Measurements from ENCODE around the gene GPC5.

GPC5 gene

DNA sequence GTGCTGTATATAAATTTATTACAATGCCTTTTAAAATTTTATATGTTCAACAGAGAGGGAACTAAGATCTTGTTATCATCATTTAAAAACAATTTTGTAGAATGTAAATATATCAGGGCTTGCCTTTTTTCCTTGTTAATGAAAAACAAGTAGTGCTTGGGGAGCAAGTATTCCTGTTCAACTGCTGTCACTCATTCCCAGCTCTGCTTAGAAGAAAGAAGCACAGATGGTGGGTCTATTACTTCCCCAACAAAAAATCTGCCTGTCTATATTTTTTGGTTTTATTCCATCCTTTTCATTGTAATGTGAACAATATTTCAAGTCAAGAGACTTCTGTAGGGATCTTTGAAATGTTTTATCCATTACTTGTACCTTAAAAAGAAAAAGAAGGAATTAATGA is 503.9 kb downstream of the GPC5 start:
- H3K27me3 ChIP-seq (ENCODE audit: control insufficient read depth in 2 of 2, insufficient read depth in 2 of 2, low read length in 2 of 2): no peaks in the 10 kb centered on the region
- H3K36me3 ChIP-seq (ENCODE audit: control insufficient read depth in 2 of 2, insufficient read depth in 2 of 2, low read length in 2 of 2): no peaks in the 10 kb centered on the region
- no peaks in the 10 kb centered on the region for H3K4me1 ChIP-seq (ENCODE audit: control insufficient read depth in 2 of 2, insufficient read depth in 2 of 2, low read length in 2 of 2)
- no peak overlapping the region for H3K4me3 ChIP-seq (ENCODE audit: low read length in 2 of 2)
- H3K27ac ChIP-seq (ENCODE audit: low read depth in 2 of 2, low read length in 2 of 2): no peak overlapping the region
- H3K9me3 ChIP-seq (ENCODE audit: control insufficient read depth in 2 of 2, low read length in 2 of 2): no peaks in the 10 kb centered on the region
- no peak overlapping the region for H3K9ac ChIP-seq (ENCODE audit: low read depth in 1 of 2, low read length in 2 of 2)

DNA sequence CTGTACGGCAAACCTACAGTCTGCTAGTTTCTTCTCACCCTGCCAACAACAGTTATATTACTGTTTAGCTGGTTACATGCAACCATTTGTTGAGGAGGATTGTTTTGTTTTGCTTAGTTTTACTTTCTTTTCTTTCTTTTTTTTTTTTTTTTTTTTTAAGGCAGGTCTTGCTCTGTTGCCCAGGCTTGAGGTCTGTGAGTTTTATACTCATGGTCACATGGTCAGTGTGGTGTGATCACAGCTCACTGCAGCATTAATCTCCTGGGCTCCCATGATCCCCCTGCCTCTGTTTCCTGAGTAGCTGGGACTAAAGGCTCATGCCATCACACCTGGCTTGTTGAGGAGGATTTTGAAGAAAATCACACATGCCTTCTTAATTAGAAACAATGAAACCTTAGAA is 505.6 kb downstream of the GPC5 start:
- no peak overlapping the region for H3K27ac ChIP-seq (ENCODE audit: low read depth in 2 of 2, low read length in 2 of 2)
- no peak overlapping the region for H3K9ac ChIP-seq (ENCODE audit: low read depth in 1 of 2, low read length in 2 of 2)
- H3K4me1 ChIP-seq (ENCODE audit: control insufficient read depth in 2 of 2, insufficient read depth in 2 of 2, low read length in 2 of 2): no peaks in the 10 kb centered on the region
- H3K9me3 ChIP-seq (ENCODE audit: control insufficient read depth in 2 of 2, low read length in 2 of 2): no peaks in the 10 kb centered on the region
- H3K36me3 ChIP-seq (ENCODE audit: control insufficient read depth in 2 of 2, insufficient read depth in 2 of 2, low read length in 2 of 2): no peaks in the 10 kb centered on the region
- no peaks in the 10 kb centered on the region for H3K27me3 ChIP-seq (ENCODE audit: control insufficient read depth in 2 of 2, insufficient read depth in 2 of 2, low read length in 2 of 2)
- no peak overlapping the region for H3K4me3 ChIP-seq (ENCODE audit: low read length in 2 of 2)

DNA sequence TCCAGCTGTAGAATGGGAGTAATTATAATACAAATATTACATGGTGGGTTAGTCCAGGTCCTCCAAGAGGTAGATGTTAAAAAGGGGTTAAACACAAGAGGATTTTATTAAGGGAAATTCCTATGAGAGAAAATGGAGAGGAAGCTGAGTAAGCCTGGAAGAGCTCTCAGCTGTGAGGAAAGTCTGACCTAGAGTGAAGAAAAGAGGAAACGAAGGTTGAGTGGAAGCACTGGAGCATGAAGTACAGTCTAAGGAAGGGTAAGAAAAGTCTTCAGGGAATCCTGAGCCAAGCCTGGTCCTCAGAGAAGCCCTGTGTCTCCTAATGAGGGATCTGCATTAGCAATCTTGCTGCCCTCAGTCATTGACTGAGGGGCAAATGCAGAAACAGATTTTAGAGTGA is 506.2 kb downstream of the GPC5 start:
- Histone ChIP-seq H3K9me3 (ENCODE audit: control insufficient read depth in 2 of 2, low read length in 2 of 2) (no peaks in the 10 kb centered on the region), H3K36me3 (ENCODE audit: control insufficient read depth in 2 of 2, insufficient read depth in 2 of 2, low read length in 2 of 2) (no peaks in the 10 kb centered on the region), H3K27ac (ENCODE audit: low read depth in 2 of 2, low read length in 2 of 2) (no peak overlapping the region), H3K4me1 (ENCODE audit: control insufficient read depth in 2 of 2, insufficient read depth in 2 of 2, low read length in 2 of 2) (no peaks in the 10 kb centered on the region), H3K9ac (ENCODE audit: low read depth in 1 of 2, low read length in 2 of 2) (no peak overlapping the region), H3K4me3 (ENCODE audit: low read length in 2 of 2) (no peak overlapping the region), H3K27me3 (ENCODE audit: control insufficient read depth in 2 of 2, insufficient read depth in 2 of 2, low read length in 2 of 2) (no peaks in the 10 kb centered on the region)

DNA sequence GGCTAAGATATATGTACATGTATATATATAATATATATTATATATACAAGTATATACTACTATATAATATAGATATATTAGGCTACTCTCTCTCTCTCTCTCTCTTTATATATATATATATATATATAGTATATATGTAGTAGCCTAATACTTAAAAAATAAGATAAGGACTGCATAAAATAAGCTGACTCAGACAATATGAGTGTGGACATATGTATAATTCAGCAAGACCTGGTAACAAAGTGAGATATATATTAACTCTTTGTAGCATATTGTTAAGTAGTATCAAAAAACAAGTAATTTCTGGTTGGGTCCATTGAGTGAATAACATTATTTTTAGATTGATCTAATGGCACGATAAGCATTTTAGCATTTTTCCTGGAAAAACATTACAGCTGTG is 509.0 kb downstream of the GPC5 start:
- Histone ChIP-seq H3K36me3 (ENCODE audit: control insufficient read depth in 2 of 2, insufficient read depth in 2 of 2, low read length in 2 of 2) (no peaks in the 10 kb centered on the region), H3K9ac (ENCODE audit: low read depth in 1 of 2, low read length in 2 of 2) (no peak overlapping the region), H3K27ac (ENCODE audit: low read depth in 2 of 2, low read length in 2 of 2) (no peak overlapping the region), H3K27me3 (ENCODE audit: control insufficient read depth in 2 of 2, insufficient read depth in 2 of 2, low read length in 2 of 2) (no peaks in the 10 kb centered on the region), H3K4me1 (ENCODE audit: control insufficient read depth in 2 of 2, insufficient read depth in 2 of 2, low read length in 2 of 2) (no peaks in the 10 kb centered on the region), H3K4me3 (ENCODE audit: low read length in 2 of 2) (no peak overlapping the region), H3K9me3 (ENCODE audit: control insufficient read depth in 2 of 2, low read length in 2 of 2) (no peaks in the 10 kb centered on the region)

DNA sequence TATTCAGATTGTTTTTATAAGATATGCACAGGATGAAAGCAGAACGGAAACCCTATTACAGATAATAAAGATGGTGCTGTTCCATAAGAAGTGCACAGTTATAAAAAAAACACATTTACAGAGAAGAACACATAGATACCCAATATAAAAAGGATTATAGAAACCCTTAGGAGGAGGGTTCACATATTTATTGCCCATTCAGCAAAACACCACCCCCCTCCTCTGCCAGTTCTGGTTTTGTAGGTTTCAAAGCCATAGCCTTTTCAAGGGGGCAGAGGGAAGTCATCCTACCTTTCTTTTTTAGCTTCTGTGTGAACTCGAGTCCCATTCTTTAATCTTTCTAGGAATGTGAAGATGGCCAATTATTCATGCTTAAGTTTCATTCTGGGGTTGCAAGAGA is 511.2 kb downstream of the GPC5 start:
- H3K36me3 ChIP-seq (ENCODE audit: control insufficient read depth in 2 of 2, insufficient read depth in 2 of 2, low read length in 2 of 2): no peaks in the 10 kb centered on the region
- H3K4me1 ChIP-seq (ENCODE audit: control insufficient read depth in 2 of 2, insufficient read depth in 2 of 2, low read length in 2 of 2): no peaks in the 10 kb centered on the region
- no peaks in the 10 kb centered on the region for H3K9me3 ChIP-seq (ENCODE audit: control insufficient read depth in 2 of 2, low read length in 2 of 2)
- H3K4me3 ChIP-seq (ENCODE audit: low read length in 2 of 2): no peak overlapping the region
- H3K27ac ChIP-seq (ENCODE audit: low read depth in 2 of 2, low read length in 2 of 2): no peak overlapping the region
- no peak overlapping the region for H3K9ac ChIP-seq (ENCODE audit: low read depth in 1 of 2, low read length in 2 of 2)
- no peaks in the 10 kb centered on the region for H3K27me3 ChIP-seq (ENCODE audit: control insufficient read depth in 2 of 2, insufficient read depth in 2 of 2, low read length in 2 of 2)

DNA sequence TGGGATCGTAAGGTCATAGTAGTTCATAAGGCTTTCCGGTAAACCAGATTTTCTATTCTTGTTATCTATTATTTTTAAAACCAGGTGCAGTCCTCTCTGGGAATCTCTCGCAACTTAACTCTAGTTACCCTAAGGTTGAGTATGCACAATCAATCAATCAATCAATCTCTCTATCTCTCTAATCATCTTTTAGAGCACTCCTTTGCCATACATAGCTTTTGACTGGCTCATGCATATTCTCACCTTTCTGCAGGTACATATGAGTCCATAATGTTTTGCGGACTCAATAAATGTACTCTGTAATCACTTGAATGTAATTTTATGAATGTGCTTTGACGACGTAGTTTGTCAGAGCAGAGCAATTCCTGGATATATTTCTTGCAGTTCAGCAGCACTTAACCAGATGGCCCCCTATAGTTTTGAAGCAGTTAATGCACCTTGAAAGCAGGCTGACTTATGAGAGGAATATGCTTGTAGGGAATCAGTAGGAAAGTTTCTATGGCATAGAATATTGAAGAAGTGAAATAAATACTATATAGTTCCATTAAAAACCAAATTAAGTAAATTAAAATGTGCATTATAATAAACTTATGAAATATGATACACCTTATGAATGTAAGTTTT is 524.7 kb downstream of the GPC5 start:
- Histone ChIP-seq H3K36me3 (ENCODE audit: control insufficient read depth in 2 of 2, insufficient read depth in 2 of 2, low read length in 2 of 2) (no peaks in the 10 kb centered on the region), H3K4me3 (ENCODE audit: low read length in 2 of 2) (no peak overlapping the region), H3K9me3 (ENCODE audit: control insufficient read depth in 2 of 2, low read length in 2 of 2) (no peaks in the 10 kb centered on the region), H3K27me3 (ENCODE audit: control insufficient read depth in 2 of 2, insufficient read depth in 2 of 2, low read length in 2 of 2) (no peaks in the 10 kb centered on the region), H3K4me1 (ENCODE audit: control insufficient read depth in 2 of 2, insufficient read depth in 2 of 2, low read length in 2 of 2) (no peaks in the 10 kb centered on the region), H3K27ac (ENCODE audit: low read depth in 2 of 2, low read length in 2 of 2) (no peak overlapping the region), H3K9ac (ENCODE audit: low read depth in 1 of 2, low read length in 2 of 2) (no peak overlapping the region)

DNA sequence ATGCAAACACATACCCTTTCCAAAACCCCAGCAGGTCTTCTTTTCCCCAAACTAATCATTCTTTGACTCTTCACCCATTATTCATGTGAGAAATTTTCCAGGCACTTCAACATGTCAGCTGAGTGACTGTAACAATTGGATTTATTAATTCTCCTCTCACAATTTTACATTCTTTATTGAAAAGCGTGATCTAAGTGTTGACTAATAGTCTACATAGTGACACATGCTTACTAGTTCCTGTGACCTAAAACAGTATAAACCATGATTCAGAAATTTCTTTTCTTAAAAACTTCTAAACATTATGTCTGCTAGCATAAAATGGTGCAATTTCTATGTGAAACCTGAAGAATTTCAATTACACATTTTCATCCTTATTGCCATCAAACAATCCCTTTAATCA is 532.3 kb downstream of the GPC5 start:
- Histone ChIP-seq H3K4me1 (ENCODE audit: control insufficient read depth in 2 of 2, insufficient read depth in 2 of 2, low read length in 2 of 2) (no peaks in the 10 kb centered on the region), H3K27ac (ENCODE audit: low read depth in 2 of 2, low read length in 2 of 2) (no peak overlapping the region), H3K4me3 (ENCODE audit: low read length in 2 of 2) (no peak overlapping the region), H3K9me3 (ENCODE audit: control insufficient read depth in 2 of 2, low read length in 2 of 2) (no peaks in the 10 kb centered on the region), H3K36me3 (ENCODE audit: control insufficient read depth in 2 of 2, insufficient read depth in 2 of 2, low read length in 2 of 2) (no peaks in the 10 kb centered on the region), H3K9ac (ENCODE audit: low read depth in 1 of 2, low read length in 2 of 2) (no peak overlapping the region), H3K27me3 (ENCODE audit: control insufficient read depth in 2 of 2, insufficient read depth in 2 of 2, low read length in 2 of 2) (no peaks in the 10 kb centered on the region)

DNA sequence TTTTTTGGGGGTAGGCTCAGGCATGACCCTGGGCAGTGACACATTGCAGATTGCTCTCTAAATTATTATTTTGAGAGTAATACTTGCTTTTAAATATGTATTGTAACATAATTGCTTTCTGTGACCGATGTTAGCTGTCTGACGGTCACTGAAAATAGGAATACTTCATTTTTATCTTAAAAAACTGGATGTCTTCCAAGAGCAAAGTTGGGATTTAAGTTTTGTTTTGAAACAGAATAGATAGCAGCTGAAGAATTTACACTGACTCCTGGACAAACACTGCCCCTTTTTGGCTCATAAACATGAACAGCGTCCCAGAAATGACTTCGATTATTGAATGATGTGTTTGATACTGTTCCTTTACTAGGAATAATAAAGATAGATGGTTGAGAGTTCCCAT is 535.9 kb downstream of the GPC5 start:
- Histone ChIP-seq H3K27me3 (ENCODE audit: control insufficient read depth in 2 of 2, insufficient read depth in 2 of 2, low read length in 2 of 2) (no peaks in the 10 kb centered on the region), H3K4me3 (ENCODE audit: low read length in 2 of 2) (no peak overlapping the region), H3K9me3 (ENCODE audit: control insufficient read depth in 2 of 2, low read length in 2 of 2) (no peaks in the 10 kb centered on the region), H3K9ac (ENCODE audit: low read depth in 1 of 2, low read length in 2 of 2) (no peak overlapping the region), H3K4me1 (ENCODE audit: control insufficient read depth in 2 of 2, insufficient read depth in 2 of 2, low read length in 2 of 2) (no peaks in the 10 kb centered on the region), H3K36me3 (ENCODE audit: control insufficient read depth in 2 of 2, insufficient read depth in 2 of 2, low read length in 2 of 2) (no peaks in the 10 kb centered on the region), H3K27ac (ENCODE audit: low read depth in 2 of 2, low read length in 2 of 2) (no peak overlapping the region)

DNA sequence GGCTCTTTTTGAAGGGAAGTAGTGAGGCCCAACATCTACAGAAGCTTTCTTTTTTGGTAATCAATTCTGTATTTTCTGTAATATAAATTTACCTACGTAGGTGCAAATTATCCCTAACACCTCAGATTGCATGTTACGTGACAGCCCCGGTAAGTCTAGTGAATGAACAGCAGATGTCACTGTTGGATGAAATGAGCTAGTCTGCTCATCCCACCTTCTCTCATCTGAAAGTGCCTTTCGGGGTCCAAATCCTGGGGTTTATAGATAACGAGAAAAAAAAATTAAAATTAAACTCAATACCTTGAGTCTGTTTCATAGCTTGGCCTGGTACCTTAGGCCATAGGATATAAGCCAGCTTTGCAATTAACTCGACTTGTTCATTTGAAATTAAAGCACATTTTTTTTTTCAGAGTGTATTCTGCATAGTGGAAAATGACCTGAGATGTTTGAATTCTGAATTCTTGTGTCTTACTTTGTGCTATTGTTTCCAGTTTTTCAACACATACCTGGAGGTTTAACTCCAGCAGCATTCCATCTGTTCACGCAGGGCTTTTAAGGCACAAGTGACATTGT is 548.2 kb downstream of the GPC5 start:
- Histone ChIP-seq H3K36me3 (ENCODE audit: control insufficient read depth in 2 of 2, insufficient read depth in 2 of 2, low read length in 2 of 2) (no peaks in the 10 kb centered on the region), H3K9me3 (ENCODE audit: control insufficient read depth in 2 of 2, low read length in 2 of 2) (no peaks in the 10 kb centered on the region), H3K4me3 (ENCODE audit: low read length in 2 of 2) (no peak overlapping the region), H3K4me1 (ENCODE audit: control insufficient read depth in 2 of 2, insufficient read depth in 2 of 2, low read length in 2 of 2) (no peaks in the 10 kb centered on the region), H3K9ac (ENCODE audit: low read depth in 1 of 2, low read length in 2 of 2) (no peak overlapping the region), H3K27ac (ENCODE audit: low read depth in 2 of 2, low read length in 2 of 2) (no peak overlapping the region), H3K27me3 (ENCODE audit: control insufficient read depth in 2 of 2, insufficient read depth in 2 of 2, low read length in 2 of 2) (no peaks in the 10 kb centered on the region)

DNA sequence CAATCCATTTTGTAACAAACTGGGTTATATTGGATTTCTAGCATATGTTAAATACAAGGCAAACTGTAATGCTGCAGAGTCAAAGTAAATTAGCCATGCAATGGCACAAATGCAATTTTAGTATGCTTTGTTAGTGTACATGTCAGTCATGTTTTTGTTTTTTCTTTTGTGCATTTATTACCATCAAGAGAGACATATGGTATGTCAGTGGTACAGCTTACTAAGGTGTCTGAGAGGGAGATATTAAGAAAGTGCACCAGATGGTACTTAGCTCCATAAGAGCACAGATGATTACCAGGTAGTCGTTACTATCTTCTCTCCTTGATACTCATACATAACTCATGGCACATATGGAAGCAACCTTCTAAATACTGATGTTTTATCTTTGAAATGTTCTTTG is 550.3 kb downstream of the GPC5 start:
- no peak overlapping the region for H3K9ac ChIP-seq (ENCODE audit: low read depth in 1 of 2, low read length in 2 of 2)
- H3K9me3 ChIP-seq (ENCODE audit: control insufficient read depth in 2 of 2, low read length in 2 of 2): no peaks in the 10 kb centered on the region
- H3K36me3 ChIP-seq (ENCODE audit: control insufficient read depth in 2 of 2, insufficient read depth in 2 of 2, low read length in 2 of 2): no peaks in the 10 kb centered on the region
- H3K4me3 ChIP-seq (ENCODE audit: low read length in 2 of 2): no peak overlapping the region
- no peaks in the 10 kb centered on the region for H3K4me1 ChIP-seq (ENCODE audit: control insufficient read depth in 2 of 2, insufficient read depth in 2 of 2, low read length in 2 of 2)
- H3K27me3 ChIP-seq (ENCODE audit: control insufficient read depth in 2 of 2, insufficient read depth in 2 of 2, low read length in 2 of 2): no peaks in the 10 kb centered on the region
- no peak overlapping the region for H3K27ac ChIP-seq (ENCODE audit: low read depth in 2 of 2, low read length in 2 of 2)

DNA sequence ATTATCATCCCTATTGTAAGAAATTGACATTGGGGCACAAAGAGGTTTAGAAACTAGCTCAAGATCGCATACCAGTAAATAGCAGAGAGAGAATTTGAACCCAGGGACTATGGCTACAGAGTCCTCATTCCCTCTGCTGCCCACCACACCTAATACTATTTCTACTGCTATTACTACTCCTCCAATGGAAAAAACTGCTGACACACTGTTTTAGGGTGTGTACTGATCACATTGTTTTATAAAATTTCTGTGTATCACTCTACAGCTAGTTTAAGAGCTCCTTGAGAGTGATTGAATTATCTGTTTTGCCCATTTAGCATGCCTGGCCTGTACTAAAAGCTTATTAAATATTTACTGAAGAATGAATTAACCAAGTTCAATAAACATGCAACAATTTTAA is 552.4 kb downstream of the GPC5 start:
- no peaks in the 10 kb centered on the region for H3K9me3 ChIP-seq (ENCODE audit: control insufficient read depth in 2 of 2, low read length in 2 of 2)
- no peak overlapping the region for H3K9ac ChIP-seq (ENCODE audit: low read depth in 1 of 2, low read length in 2 of 2)
- H3K36me3 ChIP-seq (ENCODE audit: control insufficient read depth in 2 of 2, insufficient read depth in 2 of 2, low read length in 2 of 2): no peaks in the 10 kb centered on the region
- no peaks in the 10 kb centered on the region for H3K27me3 ChIP-seq (ENCODE audit: control insufficient read depth in 2 of 2, insufficient read depth in 2 of 2, low read length in 2 of 2)
- H3K4me3 ChIP-seq (ENCODE audit: low read length in 2 of 2): no peak overlapping the region
- H3K4me1 ChIP-seq (ENCODE audit: control insufficient read depth in 2 of 2, insufficient read depth in 2 of 2, low read length in 2 of 2): no peaks in the 10 kb centered on the region
- H3K27ac ChIP-seq (ENCODE audit: low read depth in 2 of 2, low read length in 2 of 2): no peak overlapping the region
